Measurements from ENCODE around the gene ELMO1. TPM values are rescaled to one million over a fixed set of nuclear protein-coding genes. Genes with fewer than 3 reads are reported as not detected.

ELMO1 gene
- total and polyA plus RNA-seq, 10 of the 15 experiments (the other 5 are each of a cell fraction or from before 2014, with no cell fraction given): 22.6 to 85.9 (median 56.6) TPM

DNA sequence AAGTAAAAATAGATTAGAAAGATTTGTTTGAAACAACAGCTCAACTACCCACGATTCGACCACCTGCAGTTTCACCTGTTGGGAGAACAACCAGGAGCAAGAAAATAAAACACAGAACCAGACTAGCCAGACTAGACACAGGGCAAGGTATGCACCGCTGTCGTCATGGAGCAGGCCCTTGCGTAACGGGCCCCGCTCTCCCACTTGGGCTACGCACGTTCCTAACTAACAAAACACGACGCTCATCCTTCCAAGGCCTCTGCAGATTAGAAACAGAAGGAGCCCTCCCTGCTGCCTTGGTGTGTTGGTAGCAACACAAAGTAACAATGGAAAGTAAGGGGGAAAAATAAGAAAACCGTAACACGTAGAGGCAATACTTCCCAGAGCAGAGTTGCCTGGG, 45.1 kb upstream of the ELMO1 start:
- BruUV-seq (replicated peaks): no TSS peak
- Histone ChIP-seq H2AFZ (ENCODE audit: control insufficient read depth, low read depth, low read length) (no peak overlapping the region), H3K36me3 (ENCODE audit: control insufficient read depth in 2 of 2, insufficient read depth in 2 of 2, low read length in 1 of 2) (no peaks in the 10 kb centered on the region), H3K4me3 (no peak overlapping the region), H4K20me1 (ENCODE audit: control insufficient read depth, insufficient read depth) (no peaks in the 10 kb centered on the region), H3K27ac (ENCODE audit: control insufficient read depth, insufficient read depth) (no peak overlapping the region), H3K27me3 (replicated peaks in 1 of 2; ENCODE audit: control insufficient read depth in 2 of 2, insufficient read depth in 2 of 2, low read length in 1 of 2) (no peaks in the 10 kb centered on the region), H3K4me1 (ENCODE audit: control insufficient read depth, insufficient read depth, low read length) (peaks cover 8% of the 10 kb centered on the region; the same call in 1 of the 2 replicates), H3K79me2 (ENCODE audit: control insufficient read depth, insufficient read depth, low read length) (no peaks in the 10 kb centered on the region), H3K9me3 (replicated peaks; ENCODE audit: control insufficient read depth, insufficient read depth, low read length) (no peaks in the 10 kb centered on the region; the same call in 1 of the 3 replicates), H3K9ac (ENCODE audit: control insufficient read depth, insufficient read depth, low read length) (no peak overlapping the region), H3K4me2 (ENCODE audit: control insufficient read depth, insufficient read depth) (no peak overlapping the region)
- TF ChIP-seq NBN (IDR thresholded peaks at IDR 0.05) (no peak), POLR2A (IDR thresholded peaks at IDR 0.05; ENCODE audit: low read depth, low read length) (no peak), MTA2 (IDR thresholded peaks at IDR 0.05; ENCODE audit: low read depth) (no peak)
- no peak for DNase-seq (ENCODE audit: low read depth, low spot score)
- 86% methylated on average over 13 of the region's 13 CpGs for WGBS (ENCODE audit: insufficient coverage, insufficient replicate concordance, low lambda C conversion rate, missing lambda C conversion rate)
- in situ Hi-C loops (cut with MboI): no loop called here
- ChIA-PET RAD21 (ENCODE audit: unreplicated experiment) (interaction anchor here (5.0 kb wide), 1 partner anchor 140 kb away, joined by 20 read pairs; no protein-coding TSS in a partner anchor), POLR2A (no interaction called here), CTCF (interaction anchor here (1.4 to 6.5 kb wide), 2 partner anchors 13 to 362 kb away, joined by 3 to 77 read pairs; no protein-coding TSS in a partner anchor), SMC1A (ENCODE audit: uncharacterized antibody, unreplicated experiment) (interaction anchor here (0.9 to 2.1 kb wide), 4 partner anchors 10 to 258 kb away, joined by 3 to 8 read pairs (median 3); no protein-coding TSS in a partner anchor)
- intact Hi-C loops (cut with micrococcal nuclease; ENCODE audit: unreplicated experiment): loop anchor here (10.0 kb wide), 1 partner anchor 259 kb away; no protein-coding TSS in a partner anchor
- no peak for ATAC-seq
- no peak for FAIRE-seq

DNA sequence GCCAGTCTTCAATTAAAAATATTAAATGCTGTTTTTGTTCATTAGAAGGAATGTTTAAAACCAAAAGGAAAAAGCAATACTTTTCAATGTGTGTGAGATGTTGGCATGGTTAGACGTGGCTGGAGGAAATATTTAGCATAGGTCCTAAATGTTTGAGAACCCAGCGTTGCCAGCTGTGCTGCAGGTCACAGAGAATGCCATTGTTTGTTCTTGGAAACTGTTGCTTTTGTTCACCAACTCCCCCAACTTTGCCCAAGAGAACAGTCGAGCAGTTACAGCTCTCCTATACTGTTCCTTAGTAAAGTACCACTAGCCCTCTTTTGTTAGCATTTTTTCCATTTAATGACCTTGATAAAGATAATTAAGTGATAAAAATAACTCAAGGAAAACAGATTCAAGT, 44.5 kb upstream of the ELMO1 start:
- 68% methylated on average over 3 of the region's 3 CpGs for WGBS (ENCODE audit: insufficient coverage, insufficient replicate concordance, low lambda C conversion rate, missing lambda C conversion rate)
- TF ChIP-seq, protein P1, sequence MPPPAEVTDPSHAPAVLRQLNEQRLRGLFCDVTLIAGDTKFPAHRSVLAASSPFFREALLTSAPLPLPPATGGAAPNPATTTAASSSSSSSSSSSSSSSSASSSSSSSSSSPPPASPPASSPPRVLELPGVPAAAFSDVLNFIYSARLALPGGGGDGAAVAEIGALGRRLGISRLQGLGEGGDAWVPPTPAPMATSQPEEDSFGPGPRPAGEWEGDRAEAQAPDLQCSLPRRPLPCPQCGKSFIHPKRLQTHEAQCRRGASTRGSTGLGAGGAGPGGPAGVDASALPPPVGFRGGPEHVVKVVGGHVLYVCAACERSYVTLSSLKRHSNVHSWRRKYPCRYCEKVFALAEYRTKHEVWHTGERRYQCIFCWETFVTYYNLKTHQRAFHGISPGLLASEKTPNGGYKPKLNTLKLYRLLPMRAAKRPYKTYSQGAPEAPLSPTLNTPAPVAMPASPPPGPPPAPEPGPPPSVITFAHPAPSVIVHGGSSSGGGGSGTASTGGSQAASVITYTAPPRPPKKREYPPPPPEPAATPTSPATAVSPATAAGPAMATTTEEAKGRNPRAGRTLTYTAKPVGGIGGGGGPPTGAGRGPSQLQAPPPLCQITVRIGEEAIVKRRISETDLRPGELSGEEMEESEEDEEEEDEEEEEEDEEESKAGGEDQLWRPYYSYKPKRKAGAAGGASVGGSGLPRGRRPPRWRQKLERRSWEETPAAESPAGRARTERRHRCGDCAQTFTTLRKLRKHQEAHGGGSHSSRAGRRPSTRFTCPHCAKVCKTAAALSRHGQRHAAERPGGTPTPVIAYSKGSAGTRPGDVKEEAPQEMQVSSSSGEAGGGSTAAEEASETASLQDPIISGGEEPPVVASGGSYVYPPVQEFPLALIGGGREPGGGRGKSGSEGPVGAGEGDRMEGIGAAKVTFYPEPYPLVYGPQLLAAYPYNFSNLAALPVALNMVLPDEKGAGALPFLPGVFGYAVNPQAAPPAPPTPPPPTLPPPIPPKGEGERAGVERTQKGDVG (CRISPR knock-in tag; IDR thresholded peaks at IDR 0.05): no peak
- TF ChIP-seq RELA (IDR thresholded peaks at IDR 0.05; ENCODE audit: borderline replicate concordance, partially characterized antibody) (no peak), ZNF24 (IDR thresholded peaks at IDR 0.05) (no peak), TBL1XR1 (IDR thresholded peaks at IDR 0.05; ENCODE audit: low read depth, low read length) (no peak), SRF (IDR thresholded peaks at IDR 0.05; ENCODE audit: low read depth in 2 of 2, low read length in 2 of 2) (no peak), EP300 (IDR thresholded peaks at IDR 0.05; ENCODE audit: borderline replicate concordance in 1 of 2, control insufficient read depth in 1 of 2, low read depth in 2 of 2, low read length in 2 of 2) (no peak), CREM (IDR thresholded peaks at IDR 0.05; ENCODE audit: low read depth) (no peak), RAD51 (IDR thresholded peaks at IDR 0.05) (no peak), PML (IDR thresholded peaks at IDR 0.05; ENCODE audit: low read length) (no peak), BCL11A (IDR thresholded peaks at IDR 0.05; ENCODE audit: low read depth, low read length) (no peak), TCF3 (IDR thresholded peaks at IDR 0.05; ENCODE audit: borderline replicate concordance, insufficient read depth, low read depth, low read length) (no peak)
- TF ChIP-seq, protein P2, sequence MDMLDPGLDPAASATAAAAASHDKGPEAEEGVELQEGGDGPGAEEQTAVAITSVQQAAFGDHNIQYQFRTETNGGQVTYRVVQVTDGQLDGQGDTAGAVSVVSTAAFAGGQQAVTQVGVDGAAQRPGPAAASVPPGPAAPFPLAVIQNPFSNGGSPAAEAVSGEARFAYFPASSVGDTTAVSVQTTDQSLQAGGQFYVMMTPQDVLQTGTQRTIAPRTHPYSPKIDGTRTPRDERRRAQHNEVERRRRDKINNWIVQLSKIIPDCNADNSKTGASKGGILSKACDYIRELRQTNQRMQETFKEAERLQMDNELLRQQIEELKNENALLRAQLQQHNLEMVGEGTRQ (IDR thresholded peaks at IDR 0.05; ENCODE audit: borderline replicate concordance, low read depth, low read length): no peak

More for the DNA sequence above, 44.5 kb upstream of the ELMO1 start:
- RAD21 ChIA-PET (ENCODE audit: unreplicated experiment): no interaction called here
- SMC1A ChIA-PET (ENCODE audit: uncharacterized antibody, unreplicated experiment): interaction anchor here (0.9 to 1.4 kb wide), 3 partner anchors 10 to 240 kb away, joined by 3 read pairs; no protein-coding TSS in a partner anchor
- Histone ChIP-seq H3K4me3 (no peak overlapping the region), H3K9ac (ENCODE audit: control insufficient read depth, insufficient read depth, low read length) (no peak overlapping the region), H3K4me1 (ENCODE audit: control insufficient read depth, insufficient read depth, low read length) (peaks cover 8% of the 10 kb centered on the region; the same call in 1 of the 2 replicates), H3K9me3 (replicated peaks; ENCODE audit: control insufficient read depth, insufficient read depth, low read length) (peaks cover 2% of the 10 kb centered on the region), H3K27ac (ENCODE audit: control insufficient read depth, insufficient read depth) (no peak overlapping the region), H4K20me1 (ENCODE audit: control insufficient read depth, insufficient read depth) (no peaks in the 10 kb centered on the region), H3K79me2 (ENCODE audit: control insufficient read depth, insufficient read depth, low read length) (no peaks in the 10 kb centered on the region), H2AFZ (ENCODE audit: control insufficient read depth, low read depth, low read length) (no peak overlapping the region), H3K27me3 (replicated peaks in 1 of 2; ENCODE audit: control insufficient read depth in 2 of 2, insufficient read depth in 2 of 2, low read length in 1 of 2) (no peaks in the 10 kb centered on the region), H3K4me2 (ENCODE audit: control insufficient read depth, insufficient read depth) (no peak overlapping the region), H3K36me3 (ENCODE audit: control insufficient read depth in 2 of 2, insufficient read depth in 2 of 2, low read length in 1 of 2) (no peaks in the 10 kb centered on the region)
- FAIRE-seq (no peak), ATAC-seq (no peak), DNase-seq (ENCODE audit: low read depth, low spot score) (no peak)
- no TSS peak for BruUV-seq (replicated peaks)
- in situ Hi-C loops (cut with MboI) (no loop called here), intact Hi-C loops (cut with micrococcal nuclease; ENCODE audit: unreplicated experiment) (loop anchor here (10.0 kb wide), 1 partner anchor 258 kb away; no protein-coding TSS in a partner anchor)
- CTCF ChIA-PET: interaction anchor here (0.5 to 6.5 kb wide), 4 partner anchors 14 to 424 kb away, joined by 3 to 77 read pairs (median 4); partner anchors contain the start of gene SFRP4
- POLR2A ChIA-PET: interaction anchor here (0.7 kb wide), 1 partner anchor 50 kb away, joined by 4 read pairs; no protein-coding TSS in a partner anchor

All from GM12878 (cell line).